HL-60 (cell line): Measurements from ENCODE around the gene DRC7.

ENCODE experiments used
- GABPA ChIP-seq: IDR thresholded peaks from 2 replicates; pipeline ENCODE4 v1.6.1; 2012; ENCODE audit warnings: low read depth
- POLR2AphosphoS5 ChIP-seq: IDR thresholded peaks from 2 replicates; pipeline ENCODE4 v1.6.1; 2012; ENCODE audit warnings: low read depth
- TF ChIP-seq, protein P1 (sequence below): IDR thresholded peaks from one replicate; pipeline ENCODE4 v1.5.1; 2011; ENCODE audit warnings: low read length, control low read depth, inconsistent platforms; ENCODE audit not compliant: insufficient read depth

DNA sequence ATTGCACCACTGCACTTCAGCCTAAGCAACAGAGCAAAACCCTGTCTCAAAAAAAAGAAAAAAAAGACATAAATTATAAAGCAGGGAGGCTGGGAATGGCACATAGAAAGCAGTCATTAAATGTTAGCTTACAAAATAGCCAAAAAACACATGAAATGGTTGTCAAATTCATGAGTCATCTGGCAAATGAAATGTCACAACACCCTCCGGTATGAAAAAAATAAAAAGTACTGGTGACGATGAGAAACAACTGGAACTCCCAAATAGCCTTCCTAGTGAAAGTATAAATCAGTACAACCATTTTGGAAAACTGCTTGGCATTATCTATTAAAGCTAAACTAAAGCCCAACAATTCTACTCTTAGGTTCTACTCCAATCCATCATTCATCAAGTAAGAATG lies 37.4 kb downstream of the DRC7 start:
- TF ChIP-seq, protein P1, sequence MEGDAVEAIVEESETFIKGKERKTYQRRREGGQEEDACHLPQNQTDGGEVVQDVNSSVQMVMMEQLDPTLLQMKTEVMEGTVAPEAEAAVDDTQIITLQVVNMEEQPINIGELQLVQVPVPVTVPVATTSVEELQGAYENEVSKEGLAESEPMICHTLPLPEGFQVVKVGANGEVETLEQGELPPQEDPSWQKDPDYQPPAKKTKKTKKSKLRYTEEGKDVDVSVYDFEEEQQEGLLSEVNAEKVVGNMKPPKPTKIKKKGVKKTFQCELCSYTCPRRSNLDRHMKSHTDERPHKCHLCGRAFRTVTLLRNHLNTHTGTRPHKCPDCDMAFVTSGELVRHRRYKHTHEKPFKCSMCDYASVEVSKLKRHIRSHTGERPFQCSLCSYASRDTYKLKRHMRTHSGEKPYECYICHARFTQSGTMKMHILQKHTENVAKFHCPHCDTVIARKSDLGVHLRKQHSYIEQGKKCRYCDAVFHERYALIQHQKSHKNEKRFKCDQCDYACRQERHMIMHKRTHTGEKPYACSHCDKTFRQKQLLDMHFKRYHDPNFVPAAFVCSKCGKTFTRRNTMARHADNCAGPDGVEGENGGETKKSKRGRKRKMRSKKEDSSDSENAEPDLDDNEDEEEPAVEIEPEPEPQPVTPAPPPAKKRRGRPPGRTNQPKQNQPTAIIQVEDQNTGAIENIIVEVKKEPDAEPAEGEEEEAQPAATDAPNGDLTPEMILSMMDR = no peak
- TF ChIP-seq POLR2AphosphoS5 = no peak
- TF ChIP-seq GABPA = no peak
